Esophagus squamous epithelium (tissue), 4 donors: ENCODE data around the gene UBE2R2.

Experiments used
- POLR2A ChIP-seq, 4 donors: fragments of 450-650 bp; IDR thresholded peaks; one replicate each; pipeline ENCODE4 v1.6.1; 2017; ENCODE audit warnings: antibody characterized with exemption in 4 of 4, mild to moderate bottlenecking in 4 of 4, moderate library complexity in 3 of 4
- TF ChIP-seq, protein P1 (sequence below), 6 experiments: fragments of 450-650 bp in 4 of 6; fragments of 200-600 bp in 2 of 6; sonication (generic) in 2 of 6; IDR thresholded peaks; one replicate each; pipeline ENCODE4 v1.5.1; 2016 to 2019; ENCODE audit warnings: antibody characterized with exemption in 6 of 6, mild to moderate bottlenecking in 4 of 6, moderate library complexity in 4 of 6

DNA sequence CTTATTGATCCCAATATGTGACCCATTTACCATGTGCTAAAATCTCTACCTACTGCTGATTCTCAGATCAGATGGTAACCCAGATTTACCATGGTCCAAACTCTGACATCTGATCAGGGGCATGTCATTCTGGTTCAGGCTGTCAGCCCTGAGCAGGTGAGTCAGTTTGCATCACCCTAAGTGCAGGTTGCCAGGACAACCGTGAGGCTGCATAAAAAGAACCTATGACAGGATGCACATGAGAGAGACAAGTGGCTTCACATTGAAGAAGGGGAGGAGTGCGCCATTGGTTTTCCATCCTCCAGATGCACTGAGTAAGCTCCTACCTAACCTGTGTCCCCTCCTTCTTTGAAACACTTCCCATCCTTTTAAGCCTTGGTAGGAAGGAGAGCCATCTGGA is 22.4 kb upstream of the UBE2R2 start:
- TF ChIP-seq, protein P1, sequence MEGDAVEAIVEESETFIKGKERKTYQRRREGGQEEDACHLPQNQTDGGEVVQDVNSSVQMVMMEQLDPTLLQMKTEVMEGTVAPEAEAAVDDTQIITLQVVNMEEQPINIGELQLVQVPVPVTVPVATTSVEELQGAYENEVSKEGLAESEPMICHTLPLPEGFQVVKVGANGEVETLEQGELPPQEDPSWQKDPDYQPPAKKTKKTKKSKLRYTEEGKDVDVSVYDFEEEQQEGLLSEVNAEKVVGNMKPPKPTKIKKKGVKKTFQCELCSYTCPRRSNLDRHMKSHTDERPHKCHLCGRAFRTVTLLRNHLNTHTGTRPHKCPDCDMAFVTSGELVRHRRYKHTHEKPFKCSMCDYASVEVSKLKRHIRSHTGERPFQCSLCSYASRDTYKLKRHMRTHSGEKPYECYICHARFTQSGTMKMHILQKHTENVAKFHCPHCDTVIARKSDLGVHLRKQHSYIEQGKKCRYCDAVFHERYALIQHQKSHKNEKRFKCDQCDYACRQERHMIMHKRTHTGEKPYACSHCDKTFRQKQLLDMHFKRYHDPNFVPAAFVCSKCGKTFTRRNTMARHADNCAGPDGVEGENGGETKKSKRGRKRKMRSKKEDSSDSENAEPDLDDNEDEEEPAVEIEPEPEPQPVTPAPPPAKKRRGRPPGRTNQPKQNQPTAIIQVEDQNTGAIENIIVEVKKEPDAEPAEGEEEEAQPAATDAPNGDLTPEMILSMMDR (IDR thresholded peaks at IDR 0.05), result no peak
- TF ChIP-seq POLR2A (IDR thresholded peaks at IDR 0.05), result no peak
